Heart left ventricle (tissue), 13 donors: ENCODE data around the gene NEMF.

ENCODE experiments used
- POLR2A ChIP-seq, 2 donors: fragments of 450-650 bp; IDR thresholded peaks; one replicate each; pipeline ENCODE4 v1.6.1; 2017; ENCODE audit warnings: antibody characterized with exemption in 2 of 2, mild to moderate bottlenecking in 2 of 2, moderate library complexity in 2 of 2
- TF ChIP-seq, protein P1 (sequence below), 12 donors: fragments of 200-600 bp; sonication (generic) in 4 of 12; IDR thresholded peaks; one replicate each; pipeline versions ENCODE4 v1.5.0 to v1.8.0; 2018 to 2022; ENCODE audit warnings: antibody characterized with exemption in 12 of 12, mild to moderate bottlenecking in 5 of 12
- donor health status: ischemic (EF 13 %, LVEDD 7.1; RV severe dilation, severe dysfunction).
- donor health status: DM: no; HTN: yes; CAD: no.
- donor health status: DM: no; HTN: no; CAD: no.
- donor health status: ischemic (EF 25% LVEDD 6.9; RV normal size, moderate dysfunction).
- donor health status: ischemic (EF 25% LVEDD 5.7; RV mildly dilated, moderate dysfunction).
- donor health status: ischemic (EF 35%, LVEDD 5.7; RV mildly dilated, moderate dysfunction).
- donor health status: nonischemic (EF 11% LVEDD 7.7; RV severe dilation, severe dysfunction).
- donor health status: DM: yes; HTN: yes; CAD: no.
- donor health status: PGD.
- donor health status: ischemic (EF 29% LVEDD 5.4; RV normal size, mild dysfunction).
- donor health status: nonischemic (EF 23%, LVEDD 6.1; RV moderate dilation, normal function).

GRCh38 chr14:49888293-49888692 is 35.7 kb upstream of the NEMF start:
- no peak for TF ChIP-seq POLR2A (IDR thresholded peaks at IDR 0.05)
- TF ChIP-seq, protein P1, sequence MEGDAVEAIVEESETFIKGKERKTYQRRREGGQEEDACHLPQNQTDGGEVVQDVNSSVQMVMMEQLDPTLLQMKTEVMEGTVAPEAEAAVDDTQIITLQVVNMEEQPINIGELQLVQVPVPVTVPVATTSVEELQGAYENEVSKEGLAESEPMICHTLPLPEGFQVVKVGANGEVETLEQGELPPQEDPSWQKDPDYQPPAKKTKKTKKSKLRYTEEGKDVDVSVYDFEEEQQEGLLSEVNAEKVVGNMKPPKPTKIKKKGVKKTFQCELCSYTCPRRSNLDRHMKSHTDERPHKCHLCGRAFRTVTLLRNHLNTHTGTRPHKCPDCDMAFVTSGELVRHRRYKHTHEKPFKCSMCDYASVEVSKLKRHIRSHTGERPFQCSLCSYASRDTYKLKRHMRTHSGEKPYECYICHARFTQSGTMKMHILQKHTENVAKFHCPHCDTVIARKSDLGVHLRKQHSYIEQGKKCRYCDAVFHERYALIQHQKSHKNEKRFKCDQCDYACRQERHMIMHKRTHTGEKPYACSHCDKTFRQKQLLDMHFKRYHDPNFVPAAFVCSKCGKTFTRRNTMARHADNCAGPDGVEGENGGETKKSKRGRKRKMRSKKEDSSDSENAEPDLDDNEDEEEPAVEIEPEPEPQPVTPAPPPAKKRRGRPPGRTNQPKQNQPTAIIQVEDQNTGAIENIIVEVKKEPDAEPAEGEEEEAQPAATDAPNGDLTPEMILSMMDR (IDR thresholded peaks at IDR 0.05) = no peak
